HFFc6 (cell line): Measurements from ENCODE around the gene PMFBP1. TPM values are rescaled to one million over a fixed set of nuclear protein-coding genes. Genes with fewer than 3 reads are reported as not detected.

Source experiments
- DNase-seq: peaks from one replicate; pipeline ENCODE4 v3.0.0-alpha.2; 2018
- H3K27ac Mint-ChIP-seq: 2 replicates; pipeline ENCODE4 v1.8.0; 2020; ENCODE audit warnings: mild to moderate bottlenecking, mixed read lengths
- H3K27me3 Mint-ChIP-seq: 2 replicates; pipeline ENCODE4 v1.8.0; 2021; ENCODE audit warnings: mild to moderate bottlenecking, moderate library complexity, mixed read lengths; ENCODE audit not compliant: insufficient read depth
- H3K36me3 Mint-ChIP-seq: 2 replicates; pipeline ENCODE4 v1.8.0; 2021; ENCODE audit warnings: low read depth, mixed read lengths
- H3K4me1 Mint-ChIP-seq: 2 replicates; pipeline ENCODE4 v1.8.0; 2020; ENCODE audit warnings: low read depth, mixed read lengths
- H3K4me3 Mint-ChIP-seq: 2 replicates; pipeline ENCODE4 v1.8.0; 2020; ENCODE audit warnings: mild to moderate bottlenecking, moderate library complexity, mixed read lengths
- H3K9me3 Mint-ChIP-seq: 2 replicates; pipeline ENCODE4 v1.8.0; 2020; ENCODE audit warnings: mild to moderate bottlenecking, mixed read lengths
- CTCF ChIP-seq: fragments of 200-600 bp; sonication (generic); IDR thresholded peaks from 2 replicates; pipeline ENCODE4 v1.5.0; 2021; ENCODE audit warnings: antibody characterized with exemption, mild to moderate bottlenecking
- total RNA-seq, 6 experiments: library from RNA; stranded (reverse); fragmentation: NEBNext Ultra II Directional; extraction: Animal tissue kit (Norgen Biotek cat#: 25700); gene quantifications; 2 replicates in 1 of 6; 3 replicates in 5 of 6; pipeline ENCODE4 v1.2.3, GENCODE V29; 2021

PMFBP1 gene
- total RNA-seq, 6 experiments from 2014 or later, result 0.07 to 0.31 TPM; not detected in 4

GRCh38 chr16:72073560-72074230 is 98.3 kb downstream of the PMFBP1 start:
- no peaks in the 10 kb centered on the region for H3K9me3 Mint-ChIP-seq

GRCh38 chr16:72072514-72073342 is 99.2 kb downstream of the PMFBP1 start:
- Mint-ChIP-seq H3K9me3 (no peaks in the 10 kb centered on the region), H3K27me3 (peaks cover 3% of the 10 kb centered on the region), H3K4me1 (no peaks in the 10 kb centered on the region), H3K4me3 (no peak overlapping the region), H3K27ac (no peak overlapping the region), H3K36me3 (no peaks in the 10 kb centered on the region)
- no peak for DNase-seq
- no peak for TF ChIP-seq CTCF

More at GRCh38 chr16:72073560-72074230, 98.3 kb downstream of the PMFBP1 start:
- peaks cover 3% of the 10 kb centered on the region for H3K27me3 Mint-ChIP-seq
- no peak overlapping the region for H3K27ac Mint-ChIP-seq
- H3K4me3 Mint-ChIP-seq, result no peak overlapping the region
- no peak for TF ChIP-seq CTCF
- DNase-seq, result no peak
- no peaks in the 10 kb centered on the region for H3K4me1 Mint-ChIP-seq
- no peaks in the 10 kb centered on the region for H3K36me3 Mint-ChIP-seq

Other genes starting within 250 kb of the PMFBP1 start
- not detected for gene PKD1L3, start 171.8 kb downstream of the PMFBP1 start, total RNA-seq
- 10 to 100 TPM in 1 of 6 experiments, 1 to 10 TPM in 5; 6.8 to 10.0 (median 8.8) TPM for gene DHODH, start 163.4 kb downstream of the PMFBP1 start, total RNA-seq
- gene HP, start 117.7 kb downstream of the PMFBP1 start, total RNA-seq, result not detected
- not detected for gene HPR, start 108.9 kb downstream of the PMFBP1 start, total RNA-seq
- 10 to 100 TPM in 3 of 6 experiments, 1 to 10 TPM in 3; 5.9 to 10.4 (median 9.9) TPM for gene TXNL4B, start 78.5 kb downstream of the PMFBP1 start, total RNA-seq
- 10 to 100 TPM; 51.1 to 58.2 (median 55.6) TPM for gene DHX38, start 78.3 kb downstream of the PMFBP1 start, total RNA-seq